Measurements from ENCODE around the gene PRSS53.

DNA sequence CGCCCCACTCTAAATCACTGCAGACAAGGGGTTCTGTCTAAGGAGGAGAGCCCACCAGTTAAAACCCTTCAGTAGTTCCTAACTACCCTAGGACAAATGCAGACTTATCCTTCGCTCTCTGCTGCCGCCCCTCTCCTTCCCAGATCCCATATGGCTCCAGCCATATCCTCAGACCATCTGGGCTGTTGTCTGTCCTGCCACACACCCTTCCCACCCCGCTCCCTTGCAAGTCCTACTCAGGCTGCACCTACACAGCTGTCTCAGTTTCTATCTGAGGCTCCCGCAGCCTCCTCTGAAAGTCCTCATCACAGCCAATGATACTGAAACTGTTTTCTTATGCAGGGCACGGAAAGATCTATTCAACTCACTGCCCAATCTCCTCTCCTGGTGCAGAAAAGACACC, 18.7 kb upstream of the PRSS53 start:
- TF ChIP-seq, protein P1, sequence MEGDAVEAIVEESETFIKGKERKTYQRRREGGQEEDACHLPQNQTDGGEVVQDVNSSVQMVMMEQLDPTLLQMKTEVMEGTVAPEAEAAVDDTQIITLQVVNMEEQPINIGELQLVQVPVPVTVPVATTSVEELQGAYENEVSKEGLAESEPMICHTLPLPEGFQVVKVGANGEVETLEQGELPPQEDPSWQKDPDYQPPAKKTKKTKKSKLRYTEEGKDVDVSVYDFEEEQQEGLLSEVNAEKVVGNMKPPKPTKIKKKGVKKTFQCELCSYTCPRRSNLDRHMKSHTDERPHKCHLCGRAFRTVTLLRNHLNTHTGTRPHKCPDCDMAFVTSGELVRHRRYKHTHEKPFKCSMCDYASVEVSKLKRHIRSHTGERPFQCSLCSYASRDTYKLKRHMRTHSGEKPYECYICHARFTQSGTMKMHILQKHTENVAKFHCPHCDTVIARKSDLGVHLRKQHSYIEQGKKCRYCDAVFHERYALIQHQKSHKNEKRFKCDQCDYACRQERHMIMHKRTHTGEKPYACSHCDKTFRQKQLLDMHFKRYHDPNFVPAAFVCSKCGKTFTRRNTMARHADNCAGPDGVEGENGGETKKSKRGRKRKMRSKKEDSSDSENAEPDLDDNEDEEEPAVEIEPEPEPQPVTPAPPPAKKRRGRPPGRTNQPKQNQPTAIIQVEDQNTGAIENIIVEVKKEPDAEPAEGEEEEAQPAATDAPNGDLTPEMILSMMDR (IDR thresholded peaks at IDR 0.05), result no peak
- no peak for TF ChIP-seq POLR2A (IDR thresholded peaks at IDR 0.05)
